IMR-90 (cell line): ENCODE measurements around the gene POFUT2. TPM values are rescaled to one million over a fixed set of nuclear protein-coding genes. Genes with fewer than 3 reads are reported as not detected.
A peak's percentile ranks its signal among the peaks of the same experiment; 100 is the strongest.

Experiments
- ATAC-seq: fragments of 200-7000 bp; cut with Tn5 transposase; 2 replicates; pipeline ENCODE4 v1.9.1; 2020; ENCODE audit warnings: low read depth, mild to moderate bottlenecking, moderate library complexity
- BruUV-seq: library from RNA; stranded (reverse); fragments of 400-500 nt; replicated peaks from 2 replicates; lab custom pipeline; 2021; lab: Mats Ljungman, UMichigan
- CTCF ChIA-PET: fragments of 300-600 bp; formaldehyde crosslinking; extraction: SDS; loops from one replicate; lab custom pipeline; 2021; ENCODE audit warnings: antibody characterized with exemption; lab: Yijun Ruan, JAX
- POLR2A ChIA-PET: fragments of 300-600 bp; sonication (Branson Sonifier 250); formaldehyde crosslinking; loops from one replicate; lab custom pipeline; 2022; ENCODE audit warnings: antibody characterized with exemption; ENCODE audit not compliant: unreplicated experiment; lab: Charles Lee
- DNase-seq: peaks from one replicate; pipeline ENCODE4 v3.0.0; 2013
- H2AFZ ChIP-seq: replicated peaks from 2 replicates; pipeline ENCODE3; 2013; ENCODE audit warnings: low read length, mild to moderate bottlenecking; ENCODE audit not compliant: poor library complexity
- H2AK5ac ChIP-seq: 2 replicates; pipeline ENCODE4 v1.6.1; 2013; ENCODE audit warnings: low read depth, low read length, inconsistent platforms
- H2AK9ac ChIP-seq: replicated peaks from 2 replicates; pipeline ENCODE3; 2013; ENCODE audit warnings: mild to moderate bottlenecking, low read depth, low read length, moderate library complexity; ENCODE audit not compliant: poor library complexity
- H2BK120ac ChIP-seq: 2 replicates; pipeline ENCODE4 v1.6.1; 2013; ENCODE audit warnings: low read depth, low read length, inconsistent platforms
- H2BK15ac ChIP-seq: 3 replicates; pipeline ENCODE4 v1.6.1; 2013; ENCODE audit warnings: low read depth, low read length, inconsistent platforms
- H2BK20ac ChIP-seq: 2 replicates; pipeline ENCODE4 v1.6.1; 2013; ENCODE audit warnings: low read depth, mild to moderate bottlenecking, inconsistent platforms, low read length, moderate library complexity
- H2BK5ac ChIP-seq: 2 replicates; pipeline ENCODE4 v1.6.1; 2013; ENCODE audit warnings: mild to moderate bottlenecking, low read depth, low read length, inconsistent platforms; ENCODE audit not compliant: poor library complexity, severe bottlenecking
- H3K14ac ChIP-seq: replicated peaks from 2 replicates; pipeline ENCODE4 v1.6.1; 2013; ENCODE audit warnings: low read depth, low read length, inconsistent platforms
- H3K18ac ChIP-seq: 2 replicates; pipeline ENCODE4 v1.6.1; 2013; ENCODE audit warnings: low read depth, low read length, control low read depth
- H3K23ac ChIP-seq: 2 replicates; pipeline ENCODE4 v1.6.1; 2013; ENCODE audit warnings: low read depth, low read length, inconsistent platforms
- H3K27ac ChIP-seq: 2 replicates; pipeline ENCODE4 v1.5.1; 2013; ENCODE audit warnings: mild to moderate bottlenecking, control low read depth, low read length; ENCODE audit not compliant: insufficient read depth
- H3K27me3 ChIP-seq: 2 replicates; pipeline ENCODE4 v1.6.1; 2013; ENCODE audit warnings: low read length; ENCODE audit not compliant: control insufficient read depth, insufficient read depth
- H3K36me3 ChIP-seq: 2 replicates; pipeline ENCODE4 v1.6.1; 2013; ENCODE audit warnings: low read length, mixed read lengths; ENCODE audit not compliant: control insufficient read depth, insufficient read depth
- H3K4ac ChIP-seq: 2 replicates; pipeline ENCODE4 v1.6.1; 2013; ENCODE audit warnings: low read depth, low read length, inconsistent platforms
- H3K4me1 ChIP-seq: 2 replicates; pipeline ENCODE4 v1.6.1; 2013; ENCODE audit warnings: low read length, mixed read lengths; ENCODE audit not compliant: control insufficient read depth, insufficient read depth
- H3K4me2 ChIP-seq: 2 replicates; pipeline ENCODE4 v1.6.1; 2013; ENCODE audit warnings: low read depth, mild to moderate bottlenecking, control low read depth, low read length, moderate library complexity
- H3K4me3 ChIP-seq: 2 replicates; pipeline ENCODE4 v1.5.1; 2013; ENCODE audit warnings: low read depth, mild to moderate bottlenecking, control low read depth, low read length, moderate library complexity; ENCODE audit not compliant: insufficient read depth
- H3K56ac ChIP-seq: 2 replicates; pipeline ENCODE4 v1.6.1; 2013; ENCODE audit warnings: low read length, inconsistent platforms; ENCODE audit not compliant: insufficient read depth; ENCODE audit errors: extremely low read depth
- H3K79me1 ChIP-seq, 2 experiments: 2 replicates each; pipeline ENCODE4 v1.6.1; 2013; ENCODE audit warnings: low read length in 2 of 2, inconsistent platforms in 1 of 2, low read depth in 1 of 2
- H3K9ac ChIP-seq: 2 replicates; pipeline ENCODE4 v1.6.1; 2013; ENCODE audit warnings: low read depth, low read length, control low read depth
- H3K9me1 ChIP-seq: 2 replicates; pipeline ENCODE4 v1.6.1; 2013; ENCODE audit warnings: low read length, inconsistent platforms; ENCODE audit not compliant: insufficient read depth
- H3K9me3 ChIP-seq: 2 replicates; pipeline ENCODE4 v1.6.1; 2013; ENCODE audit warnings: low read length; ENCODE audit not compliant: control insufficient read depth, insufficient read depth
- H4K20me1 ChIP-seq: 2 replicates; pipeline ENCODE4 v1.6.1; 2013; ENCODE audit warnings: low read length, inconsistent platforms; ENCODE audit not compliant: insufficient read depth
- H4K5ac ChIP-seq: 2 replicates; pipeline ENCODE4 v1.6.1; 2013; ENCODE audit warnings: mild to moderate bottlenecking, low read depth, low read length, control low read depth
- H4K8ac ChIP-seq, 2 experiments: 2 replicates each; pipeline ENCODE4 v1.6.1; 2013; ENCODE audit warnings: low read depth in 2 of 2, low read length in 2 of 2, control low read depth in 1 of 2, inconsistent platforms in 1 of 2
- H4K91ac ChIP-seq: 2 replicates; pipeline ENCODE4 v1.6.1; 2013; ENCODE audit warnings: low read depth, low read length, inconsistent platforms; ENCODE audit not compliant: insufficient read depth
- MAZ ChIP-seq: IDR thresholded peaks from 2 replicates; pipeline ENCODE4 v1.6.1; 2012; ENCODE audit warnings: low read depth, mild to moderate bottlenecking, low read length, improper control_type of control experiment, moderate library complexity, borderline replicate concordance
- MXI1 ChIP-seq: IDR thresholded peaks from 2 replicates; pipeline ENCODE4 v1.6.1; 2012; ENCODE audit warnings: low read depth, mild to moderate bottlenecking, low read length, moderate library complexity, borderline replicate concordance
- NFE2L2 ChIP-seq: fragments of 150-350 bp; IDR thresholded peaks from 2 replicates; pipeline ENCODE4 v1.6.1; 2016; ENCODE audit warnings: low read depth, mild to moderate bottlenecking, low read length
- RCOR1 ChIP-seq: IDR thresholded peaks from 2 replicates; pipeline ENCODE4 v1.6.1; 2012; ENCODE audit warnings: mild to moderate bottlenecking, low read length, improper control_type of control experiment; ENCODE audit not compliant: insufficient replicate concordance
- WGBS, 2 experiments: methylation state at CpG; one replicate each; pipeline versions ENCODE4 v1.1.5 to v1.1.7; 2013; ENCODE audit warnings: missing lambda C conversion rate in 2 of 2; ENCODE audit not compliant: insufficient read length in 1 of 2; ENCODE audit errors: extremely low coverage in 2 of 2; 5-methylcytosine and 5-hydroxymethylcytosine counted together
- dilution Hi-C: fragments of 300-500 bp; cut with HindIII; formaldehyde crosslinking; loops from one replicate; pipeline ENCODE4 v1.14.3; 2018; ENCODE audit warnings: low sequenced_read_pairs; ENCODE audit not compliant: unreplicated experiment
- in situ Hi-C: fragments of 300-500 bp; cut with MboI; formaldehyde crosslinking; loops from 3 replicates; pipeline ENCODE4 v1.14.3; 2019; ENCODE audit warnings: low sequenced_read_pairs, inconsistent platforms, mixed read lengths
- intact Hi-C: fragments of 100-400 bp; cut with micrococcal nuclease; formaldehyde crosslinking; loops from 2 replicates; pipeline ENCODE4 v1.10.0; 2022
- polyA plus RNA-seq, 3 experiments: library from polyadenylated mRNA; depleted of rRNA; stranded (reverse); fragments of >200 nt; gene quantifications; 2 replicates each; pipeline ENCODE4 v1.2.3, GENCODE V29; 2012; ENCODE audit warnings: low replicate concordance in 1 of 3
- total RNA-seq: library from RNA; depleted of rRNA; stranded (reverse); fragments of >200 nt; gene quantifications from 2 replicates; pipeline ENCODE4 v1.2.3, GENCODE V29; 2012

Gene POFUT2
- total and polyA plus RNA-seq, 2 of the 4 experiments (the other 2 are of a cell fraction) = 18.8 to 59.3 TPM

GRCh38 chr21:45289134-45289533 is 1.4 kb upstream of the POFUT2 start:
- BruUV-seq = no TSS peak
- 100% methylated on average over 1 of the region's 3 CpGs; no CpG with 5 or more reads in 1 of the 2 experiments for WGBS, 2 experiments
- H3K4me2 ChIP-seq = peak overlapping the region; percentile 79

More at GRCh38 chr21:45289134-45289533, 1.4 kb upstream of the POFUT2 start:
- Histone ChIP-seq H3K14ac (0 out of 2 replicates have a peak overlapping the region, but pooled peaks have one; percentile 22), H3K56ac (no peak overlapping the region; the same call in 1 of the 2 replicates), H3K4ac (peak overlapping the region; percentile 52), H4K91ac (peak overlapping the region; percentile 14; the same call in 1 of the 2 replicates), H2AK5ac (peak overlapping the region; percentile 71; the same call in 1 of the 2 replicates), H3K27me3 (no peaks in the 10 kb centered on the region), H2AK9ac (no peak overlapping the region), H4K5ac (no peak overlapping the region), H3K9me1 (peaks cover 6% of the 10 kb centered on the region; the same call in 1 of the 2 replicates), H2BK20ac (no peak overlapping the region), H3K27ac (no peak overlapping the region; the same call in 1 of the 2 replicates), H3K36me3 (peaks cover 22% of the 10 kb centered on the region), H3K79me1 (peaks cover 30 to 70% of the 10 kb centered on the region in 2 experiments; a peak in 3 of 4 replicates), H2AFZ (no peak overlapping the region), H3K9ac (peak overlapping the region; percentile 41; the same call in 1 of the 2 replicates), H2BK15ac (no peak overlapping the region), H2BK120ac (no peak overlapping the region), H3K9me3 (no peaks in the 10 kb centered on the region), H4K8ac (peak overlapping the region in 1 of 2 experiments; percentile 24; a peak in 1 of 4 replicates), H3K23ac (peak overlapping the region; percentile 85), H3K4me3 (no peak overlapping the region), H3K4me1 (peaks cover 25% of the 10 kb centered on the region), H4K20me1 (peaks cover 32% of the 10 kb centered on the region), H2BK5ac (no peak overlapping the region), H3K18ac (no peak overlapping the region)
- ChIA-PET POLR2A (no interaction called here), CTCF (interaction anchor here (0.9 to 1.3 kb wide), 2 partner anchors 148 to 149 kb away, joined by 4 to 9 read pairs; no protein-coding TSS in a partner anchor)
- TF ChIP-seq MXI1 (no peak), MAZ (0 out of 2 replicates have a peak, but pooled peaks have one; percentile 17), NFE2L2 (no peak), RCOR1 (no peak)
- ATAC-seq (no peak), DNase-seq (no peak)
- intact Hi-C loops = no loop called here
- dilution Hi-C loops = no loop called here
- in situ Hi-C loops = loop anchor here (10.0 kb wide), 1 partner anchor 144 kb away; no protein-coding TSS in a partner anchor
